ENCODE data around the gene MRPL21.

The MRPL21 gene

GRCh38 chr11:68938088-68938487, 34.5 kb upstream of the MRPL21 start:
- peaks cover 6% of the 10 kb centered on the region for H3K4me1 Mint-ChIP-seq
- H3K36me3 Mint-ChIP-seq: peaks cover 51% of the 10 kb centered on the region
- H3K27me3 Mint-ChIP-seq: no peaks in the 10 kb centered on the region
- no peak overlapping the region for H3K27ac Mint-ChIP-seq
- H3K9me3 Mint-ChIP-seq: no peaks in the 10 kb centered on the region
- ATAC-seq: no peak
- no peak overlapping the region for H3K4me3 Mint-ChIP-seq

- Mint-ChIP-seq H3K9me3 (no peaks in the 10 kb centered on the region), H3K4me3 (no peak overlapping the region), H3K27me3 (no peaks in the 10 kb centered on the region), H3K36me3 (peaks cover 54% of the 10 kb centered on the region), H3K27ac (no peak overlapping the region), H3K4me1 (no peaks in the 10 kb centered on the region)
- no peak for ATAC-seq
Measured at GRCh38 chr11:68936676-68937620, 33.3 kb upstream of the MRPL21 start.

GRCh38 chr11:68936358-68936636, 32.7 kb upstream of the MRPL21 start:
- no peaks in the 10 kb centered on the region for H3K9me3 Mint-ChIP-seq
- no peak for ATAC-seq
- H3K4me1 Mint-ChIP-seq: no peaks in the 10 kb centered on the region

GRCh38 chr11:68935516-68936357, 32.1 kb upstream of the MRPL21 start:
- Mint-ChIP-seq H3K9me3 (no peaks in the 10 kb centered on the region), H3K4me3 (no peak overlapping the region), H3K27me3 (no peaks in the 10 kb centered on the region), H3K36me3 (peaks cover 56% of the 10 kb centered on the region), H3K27ac (no peak overlapping the region), H3K4me1 (no peaks in the 10 kb centered on the region)
- no peak for ATAC-seq

More at GRCh38 chr11:68936358-68936636, 32.7 kb upstream of the MRPL21 start:
- Mint-ChIP-seq H3K4me3 (no peak overlapping the region), H3K36me3 (peaks cover 58% of the 10 kb centered on the region), H3K27ac (no peak overlapping the region), H3K27me3 (no peaks in the 10 kb centered on the region)

GRCh38 chr11:68935066-68935465, 31.4 kb upstream of the MRPL21 start:
- Mint-ChIP-seq H3K36me3 (peaks cover 57% of the 10 kb centered on the region), H3K9me3 (no peaks in the 10 kb centered on the region), H3K4me3 (no peak overlapping the region), H3K27me3 (no peaks in the 10 kb centered on the region), H3K27ac (no peak overlapping the region), H3K4me1 (no peaks in the 10 kb centered on the region)
- ATAC-seq: no peak

- Mint-ChIP-seq H3K27me3 (no peaks in the 10 kb centered on the region), H3K9me3 (no peaks in the 10 kb centered on the region), H3K4me1 (no peaks in the 10 kb centered on the region), H3K36me3 (peaks cover 60% of the 10 kb centered on the region), H3K4me3 (no peak overlapping the region), H3K27ac (no peak overlapping the region)
- ATAC-seq: no peak
Measured at GRCh38 chr11:68934666-68935065, 31.0 kb upstream of the MRPL21 start.

- Mint-ChIP-seq H3K27me3 (no peaks in the 10 kb centered on the region), H3K36me3 (peaks cover 60% of the 10 kb centered on the region), H3K27ac (no peak overlapping the region), H3K9me3 (no peaks in the 10 kb centered on the region), H3K4me3 (no peak overlapping the region), H3K4me1 (no peaks in the 10 kb centered on the region)
- no peak for ATAC-seq
Measured at GRCh38 chr11:68934321-68934645, 30.7 kb upstream of the MRPL21 start.

GRCh38 chr11:68933605-68934320, 30.1 kb upstream of the MRPL21 start:
- Mint-ChIP-seq H3K36me3 (peaks cover 60% of the 10 kb centered on the region), H3K9me3 (no peaks in the 10 kb centered on the region), H3K27ac (no peak overlapping the region), H3K4me3 (no peak overlapping the region), H3K27me3 (no peaks in the 10 kb centered on the region), H3K4me1 (no peaks in the 10 kb centered on the region)
- ATAC-seq: no peak

GRCh38 chr11:68932933-68933577, 29.4 kb upstream of the MRPL21 start:
- Mint-ChIP-seq H3K27me3 (no peaks in the 10 kb centered on the region), H3K27ac (no peak overlapping the region), H3K4me1 (no peaks in the 10 kb centered on the region), H3K4me3 (no peak overlapping the region), H3K9me3 (no peaks in the 10 kb centered on the region), H3K36me3 (peaks cover 58% of the 10 kb centered on the region)
- ATAC-seq: no peak

GRCh38 chr11:68932358-68932757, 28.7 kb upstream of the MRPL21 start:
- Mint-ChIP-seq H3K27me3 (no peaks in the 10 kb centered on the region), H3K36me3 (peaks cover 58% of the 10 kb centered on the region), H3K4me3 (no peak overlapping the region), H3K9me3 (no peaks in the 10 kb centered on the region), H3K4me1 (peaks cover 7% of the 10 kb centered on the region), H3K27ac (no peak overlapping the region)
- ATAC-seq: no peak

- peaks cover 11% of the 10 kb centered on the region for H3K4me1 Mint-ChIP-seq
- H3K9me3 Mint-ChIP-seq: no peaks in the 10 kb centered on the region
- H3K27ac Mint-ChIP-seq: no peak overlapping the region
- peaks cover 58% of the 10 kb centered on the region for H3K36me3 Mint-ChIP-seq
- no peaks in the 10 kb centered on the region for H3K27me3 Mint-ChIP-seq
- ATAC-seq: no peak
- no peak overlapping the region for H3K4me3 Mint-ChIP-seq
Measured at GRCh38 chr11:68931911-68932310, 28.3 kb upstream of the MRPL21 start.

GRCh38 chr11:68930991-68931855, 27.6 kb upstream of the MRPL21 start:
- Mint-ChIP-seq H3K27ac (no peak overlapping the region), H3K4me3 (no peak overlapping the region), H3K36me3 (peaks cover 61% of the 10 kb centered on the region), H3K9me3 (no peaks in the 10 kb centered on the region), H3K4me1 (peaks cover 12% of the 10 kb centered on the region), H3K27me3 (no peaks in the 10 kb centered on the region)
- no peak for ATAC-seq

- no peak for ATAC-seq
- H3K36me3 Mint-ChIP-seq: peaks cover 66% of the 10 kb centered on the region
Measured at GRCh38 chr11:68929706-68930570, 26.3 kb upstream of the MRPL21 start.

More at GRCh38 chr11:68929706-68930570, 26.3 kb upstream of the MRPL21 start:
- Mint-ChIP-seq H3K27me3 (no peaks in the 10 kb centered on the region), H3K4me3 (no peak overlapping the region), H3K4me1 (peaks cover 12% of the 10 kb centered on the region), H3K9me3 (peaks cover 6% of the 10 kb centered on the region), H3K27ac (no peak overlapping the region)

All from stimulated activated memory B cell treated with anti-CD40 and anti-IgM and Interleukin-4, amounts not matched to agents 10 μg/mL and 1 μg/mL and 100 μg/mL, for 72 hours (primary cell).